Hepatocyte (in vitro differentiated cells): Measurements from ENCODE around the gene HEPN1.

Experiments
- CTCF ChIP-seq: fragments of 200-600 bp; sonication (generic); IDR thresholded peaks from 2 replicates; pipeline ENCODE4 v1.5.1; 2016; ENCODE audit warnings: antibody characterized with exemption, mild to moderate bottlenecking; ENCODE audit not compliant: poor library complexity
- EZH2 ChIP-seq: fragments of 200-600 bp; sonication (generic); IDR thresholded peaks from 2 replicates; pipeline ENCODE4 v1.6.1; 2016; ENCODE audit warnings: antibody characterized with exemption, mild to moderate bottlenecking, borderline replicate concordance
- EZH2phosphoT487 ChIP-seq: fragments of 200-600 bp; sonication (generic); IDR thresholded peaks from one replicate; pipeline ENCODE4 v1.6.1; 2018; ENCODE audit warnings: antibody characterized with exemption, mild to moderate bottlenecking, low read depth, moderate library complexity; ENCODE audit not compliant: unreplicated experiment, severe bottlenecking

- TF ChIP-seq CTCF (no peak), EZH2 (no peak), EZH2phosphoT487 (no peak)
Measured at GRCh38 chr11:124870430-124870829, 48.6 kb upstream of the HEPN1 start.
